Measurements from ENCODE around the gene FYB2.
A peak's percentile ranks its signal among the peaks of the same experiment; 100 is the strongest.

FYB2 gene

DNA sequence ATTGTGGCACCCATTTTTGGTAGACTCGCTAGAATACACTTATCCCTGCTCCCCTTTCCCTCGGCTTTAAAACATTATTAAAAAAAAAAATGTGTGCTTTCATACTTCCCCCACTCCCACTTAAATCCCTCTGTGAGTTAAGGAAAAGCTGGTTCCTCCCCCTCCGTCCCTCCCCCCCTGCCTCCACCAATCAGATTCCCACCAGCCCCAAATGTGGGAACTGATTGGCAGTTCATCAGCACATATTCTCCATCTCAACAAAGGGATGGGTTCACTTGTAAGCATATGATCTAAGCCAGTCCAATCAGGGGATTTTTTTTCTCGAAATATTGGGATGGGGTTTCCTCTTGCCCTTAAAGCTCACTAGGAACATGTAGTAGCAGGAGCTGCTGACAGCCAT is 10.8 kb upstream of the FYB2 start:
- no peak overlapping the region for H4K91ac ChIP-seq (ENCODE audit: low read depth, low read length)
- H3K4me3 ChIP-seq (ENCODE audit: low read depth, low read length) = no peak overlapping the region
- peaks cover 0 to 2% of the 10 kb centered on the region in 2 experiments for H3K4me1 ChIP-seq (ENCODE audit: control insufficient read depth in 1 of 2, insufficient read depth in 2 of 2, low read length in 2 of 2)
- H4K8ac ChIP-seq (ENCODE audit: low read depth, low read length) = no peak overlapping the region
- no peak overlapping the region for H4K12ac ChIP-seq (ENCODE audit: low read depth, low read length)
- H3K79me2 ChIP-seq (ENCODE audit: control insufficient read depth, insufficient read depth, low read length, poor library complexity) = no peaks in the 10 kb centered on the region
- no peak overlapping the region for H2BK120ac ChIP-seq (ENCODE audit: insufficient read depth, low read length, poor library complexity)
- no peak overlapping the region for H2BK12ac ChIP-seq (ENCODE audit: low read length)
- no CpG with 5 or more reads among the region's 4 CpGs for WGBS (ENCODE audit: extremely low coverage, insufficient coverage, insufficient read length)
- no peak overlapping the region for H3K14ac ChIP-seq (ENCODE audit: low read length)
- H3K23ac ChIP-seq (ENCODE audit: low read length) = no peak overlapping the region
- no peaks in the 10 kb centered on the region for H3K79me1 ChIP-seq (ENCODE audit: low read length)
- no peak overlapping the region for H3K27ac ChIP-seq (ENCODE audit: low read depth, low read length)
- no peak overlapping the region for H3K9ac ChIP-seq (ENCODE audit: low read length)
- H3K4ac ChIP-seq (ENCODE audit: low read depth, low read length) = no peak overlapping the region
- no peaks in the 10 kb centered on the region for H3K36me3 ChIP-seq (ENCODE audit: control insufficient read depth in 1 of 2, insufficient read depth in 2 of 2, low read length in 2 of 2)
- no peak overlapping the region for H2BK5ac ChIP-seq (ENCODE audit: low read depth, low read length, poor library complexity)
- H3K18ac ChIP-seq (ENCODE audit: low read length) = no peak overlapping the region
- no peak overlapping the region for H2AFZ ChIP-seq (ENCODE audit: insufficient read depth, low read length, poor library complexity)
- H3K4me2 ChIP-seq (ENCODE audit: low read length) = no peak overlapping the region
- H3K9me3 ChIP-seq (ENCODE audit: insufficient read depth, low read depth, low read length) = no peaks in the 10 kb centered on the region
- H3K27me3 ChIP-seq (ENCODE audit: insufficient read depth, low read length) = no peaks in the 10 kb centered on the region
- no peak for DNase-seq
- H2AK5ac ChIP-seq (ENCODE audit: low read length) = no peak overlapping the region

DNA sequence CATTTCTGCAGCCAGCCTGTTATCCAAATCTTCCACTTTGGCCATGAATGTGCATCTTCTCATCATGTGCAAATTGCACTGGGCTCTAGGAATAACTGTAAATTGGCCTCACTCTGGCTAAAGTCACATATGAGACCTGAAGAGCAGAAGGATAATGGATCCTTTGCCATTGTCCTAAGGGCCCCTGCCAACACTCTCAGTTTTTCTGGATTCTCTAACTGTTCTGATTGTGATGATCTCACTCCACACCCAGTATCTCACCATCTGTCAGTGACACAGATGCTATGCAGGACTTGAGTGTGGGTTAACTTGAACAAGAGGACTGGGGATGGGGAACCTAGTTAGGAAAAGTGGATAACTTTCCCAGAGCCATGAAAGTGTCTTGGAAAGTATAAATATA is 8.5 kb upstream of the FYB2 start:
- Histone ChIP-seq H4K8ac (ENCODE audit: low read depth, low read length) (no peak overlapping the region), H3K27ac (ENCODE audit: low read depth, low read length) (no peak overlapping the region), H2BK5ac (ENCODE audit: low read depth, low read length, poor library complexity) (no peak overlapping the region), H4K91ac (ENCODE audit: low read depth, low read length) (no peak overlapping the region), H3K4me3 (ENCODE audit: low read depth, low read length) (no peak overlapping the region), H3K9ac (ENCODE audit: low read length) (no peak overlapping the region), H3K79me1 (ENCODE audit: low read length) (no peaks in the 10 kb centered on the region), H3K4ac (ENCODE audit: low read depth, low read length) (no peak overlapping the region), H3K27me3 (ENCODE audit: insufficient read depth, low read length) (no peaks in the 10 kb centered on the region), H3K36me3 (ENCODE audit: control insufficient read depth in 1 of 2, insufficient read depth in 2 of 2, low read length in 2 of 2) (no peaks in the 10 kb centered on the region), H3K4me1 (ENCODE audit: control insufficient read depth in 1 of 2, insufficient read depth in 2 of 2, low read length in 2 of 2) (peaks cover 0 to 2% of the 10 kb centered on the region in 2 experiments), H3K9me3 (ENCODE audit: insufficient read depth, low read depth, low read length) (no peaks in the 10 kb centered on the region), H2BK120ac (ENCODE audit: insufficient read depth, low read length, poor library complexity) (no peak overlapping the region), H2AK5ac (ENCODE audit: low read length) (no peak overlapping the region), H3K4me2 (ENCODE audit: low read length) (no peak overlapping the region), H4K12ac (ENCODE audit: low read depth, low read length) (no peak overlapping the region), H3K23ac (ENCODE audit: low read length) (peak overlapping the region; percentile 30), H3K79me2 (ENCODE audit: control insufficient read depth, insufficient read depth, low read length, poor library complexity) (no peaks in the 10 kb centered on the region), H3K14ac (ENCODE audit: low read length) (no peak overlapping the region), H3K18ac (ENCODE audit: low read length) (no peak overlapping the region), H2AFZ (ENCODE audit: insufficient read depth, low read length, poor library complexity) (no peak overlapping the region), H2BK12ac (ENCODE audit: low read length) (no peak overlapping the region)
- DNase-seq = no peak

DNA sequence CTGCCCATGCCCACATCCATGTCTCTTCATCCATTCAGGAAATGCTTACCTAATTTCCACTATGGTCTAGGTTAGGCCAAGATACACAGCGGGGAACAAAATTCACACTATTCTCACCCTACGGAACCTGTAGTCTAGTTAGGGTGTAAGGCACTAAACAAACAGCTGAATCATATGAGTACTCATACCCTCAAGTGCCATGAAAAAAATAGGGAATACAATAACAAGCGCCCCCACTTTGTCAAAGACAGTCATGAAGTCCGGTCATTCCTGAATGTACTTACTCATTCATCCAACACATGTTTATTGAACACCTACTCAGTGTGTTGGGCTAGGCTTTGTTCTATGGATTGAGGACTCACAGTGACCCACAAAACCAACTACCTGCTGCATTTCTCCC is 6.2 kb upstream of the FYB2 start:
- Histone ChIP-seq H2AFZ (ENCODE audit: insufficient read depth, low read length, poor library complexity) (no peak overlapping the region), H2BK5ac (ENCODE audit: low read depth, low read length, poor library complexity) (no peak overlapping the region), H3K4me3 (ENCODE audit: low read depth, low read length) (no peak overlapping the region), H2BK12ac (ENCODE audit: low read length) (no peak overlapping the region), H3K9ac (ENCODE audit: low read length) (no peak overlapping the region), H3K14ac (ENCODE audit: low read length) (no peak overlapping the region), H3K27me3 (ENCODE audit: insufficient read depth, low read length) (no peaks in the 10 kb centered on the region), H3K4ac (ENCODE audit: low read depth, low read length) (no peak overlapping the region), H2AK5ac (ENCODE audit: low read length) (no peak overlapping the region), H3K23ac (ENCODE audit: low read length) (no peak overlapping the region), H3K36me3 (ENCODE audit: control insufficient read depth in 1 of 2, insufficient read depth in 2 of 2, low read length in 2 of 2) (no peaks in the 10 kb centered on the region), H2BK120ac (ENCODE audit: insufficient read depth, low read length, poor library complexity) (no peak overlapping the region), H4K12ac (ENCODE audit: low read depth, low read length) (no peak overlapping the region), H4K91ac (ENCODE audit: low read depth, low read length) (no peak overlapping the region), H3K79me2 (ENCODE audit: control insufficient read depth, insufficient read depth, low read length, poor library complexity) (no peaks in the 10 kb centered on the region), H3K9me3 (ENCODE audit: insufficient read depth, low read depth, low read length) (no peaks in the 10 kb centered on the region), H4K8ac (ENCODE audit: low read depth, low read length) (no peak overlapping the region), H3K18ac (ENCODE audit: low read length) (no peak overlapping the region), H3K79me1 (ENCODE audit: low read length) (no peaks in the 10 kb centered on the region), H3K27ac (ENCODE audit: low read depth, low read length) (no peak overlapping the region), H3K4me1 (ENCODE audit: control insufficient read depth in 1 of 2, insufficient read depth in 2 of 2, low read length in 2 of 2) (peaks cover 2 to 3% of the 10 kb centered on the region in 2 experiments), H3K4me2 (ENCODE audit: low read length) (no peak overlapping the region)
- no CpG with 5 or more reads among the region's 4 CpGs for WGBS (ENCODE audit: extremely low coverage, insufficient coverage, insufficient read length)
- no peak for DNase-seq

DNA sequence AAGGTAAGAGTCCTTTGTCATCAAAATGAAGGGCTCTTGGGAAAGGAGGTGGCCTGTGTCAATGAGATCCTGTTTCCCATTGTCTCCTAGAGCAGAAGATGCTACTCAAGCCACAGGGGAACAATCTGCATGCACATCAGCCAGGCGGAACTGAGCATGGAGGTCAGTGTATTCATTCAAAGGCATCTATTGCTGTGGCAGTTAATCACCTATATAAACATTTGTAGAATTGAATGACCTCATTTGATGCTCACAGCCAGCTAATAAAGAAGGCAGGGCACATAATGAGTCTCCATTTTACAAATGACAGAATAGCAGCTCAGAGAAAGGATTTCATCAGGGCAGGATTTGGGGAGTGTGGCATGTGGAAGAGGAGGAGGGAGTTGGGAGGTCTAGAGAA is 5.7 kb upstream of the FYB2 start:
- Histone ChIP-seq H3K9me3 (ENCODE audit: insufficient read depth, low read depth, low read length) (no peaks in the 10 kb centered on the region), H4K8ac (ENCODE audit: low read depth, low read length) (no peak overlapping the region), H4K12ac (ENCODE audit: low read depth, low read length) (no peak overlapping the region), H3K79me1 (ENCODE audit: low read length) (no peaks in the 10 kb centered on the region), H2BK12ac (ENCODE audit: low read length) (no peak overlapping the region), H2AK5ac (ENCODE audit: low read length) (no peak overlapping the region), H3K23ac (ENCODE audit: low read length) (no peak overlapping the region), H3K4ac (ENCODE audit: low read depth, low read length) (no peak overlapping the region), H3K4me2 (ENCODE audit: low read length) (no peak overlapping the region), H4K91ac (ENCODE audit: low read depth, low read length) (no peak overlapping the region), H3K79me2 (ENCODE audit: control insufficient read depth, insufficient read depth, low read length, poor library complexity) (no peaks in the 10 kb centered on the region), H3K9ac (ENCODE audit: low read length) (no peak overlapping the region), H3K4me1 (ENCODE audit: control insufficient read depth in 1 of 2, insufficient read depth in 2 of 2, low read length in 2 of 2) (peaks cover 2 to 3% of the 10 kb centered on the region in 2 experiments), H3K36me3 (ENCODE audit: control insufficient read depth in 1 of 2, insufficient read depth in 2 of 2, low read length in 2 of 2) (no peaks in the 10 kb centered on the region), H3K18ac (ENCODE audit: low read length) (no peak overlapping the region), H2AFZ (ENCODE audit: insufficient read depth, low read length, poor library complexity) (no peak overlapping the region), H2BK5ac (ENCODE audit: low read depth, low read length, poor library complexity) (no peak overlapping the region), H3K27ac (ENCODE audit: low read depth, low read length) (no peak overlapping the region), H3K27me3 (ENCODE audit: insufficient read depth, low read length) (no peaks in the 10 kb centered on the region), H3K4me3 (ENCODE audit: low read depth, low read length) (no peak overlapping the region), H3K14ac (ENCODE audit: low read length) (no peak overlapping the region), H2BK120ac (ENCODE audit: insufficient read depth, low read length, poor library complexity) (no peak overlapping the region)
- WGBS (ENCODE audit: extremely low coverage, insufficient coverage, insufficient read length) = no CpG with 5 or more reads among the region's 1 CpG
- DNase-seq = no peak

All from trophoblast cell (in vitro differentiated cells and primary cell).